ENCODE results near the gene WWC1.

GRCh38 chr5:168296682-168297081 lies 5.2 kb downstream of the WWC1 start:
- TF ChIP-seq, protein P1, sequence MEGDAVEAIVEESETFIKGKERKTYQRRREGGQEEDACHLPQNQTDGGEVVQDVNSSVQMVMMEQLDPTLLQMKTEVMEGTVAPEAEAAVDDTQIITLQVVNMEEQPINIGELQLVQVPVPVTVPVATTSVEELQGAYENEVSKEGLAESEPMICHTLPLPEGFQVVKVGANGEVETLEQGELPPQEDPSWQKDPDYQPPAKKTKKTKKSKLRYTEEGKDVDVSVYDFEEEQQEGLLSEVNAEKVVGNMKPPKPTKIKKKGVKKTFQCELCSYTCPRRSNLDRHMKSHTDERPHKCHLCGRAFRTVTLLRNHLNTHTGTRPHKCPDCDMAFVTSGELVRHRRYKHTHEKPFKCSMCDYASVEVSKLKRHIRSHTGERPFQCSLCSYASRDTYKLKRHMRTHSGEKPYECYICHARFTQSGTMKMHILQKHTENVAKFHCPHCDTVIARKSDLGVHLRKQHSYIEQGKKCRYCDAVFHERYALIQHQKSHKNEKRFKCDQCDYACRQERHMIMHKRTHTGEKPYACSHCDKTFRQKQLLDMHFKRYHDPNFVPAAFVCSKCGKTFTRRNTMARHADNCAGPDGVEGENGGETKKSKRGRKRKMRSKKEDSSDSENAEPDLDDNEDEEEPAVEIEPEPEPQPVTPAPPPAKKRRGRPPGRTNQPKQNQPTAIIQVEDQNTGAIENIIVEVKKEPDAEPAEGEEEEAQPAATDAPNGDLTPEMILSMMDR (IDR thresholded peaks at IDR 0.05) = no peak
- TF ChIP-seq POLR2A (IDR thresholded peaks at IDR 0.05) = no peak

All from adrenal gland (tissue), 5 donors.